ENCODE data around the gene SRI. TPM values are rescaled to one million over a fixed set of nuclear protein-coding genes. Genes with fewer than 3 reads are reported as not detected.

Gene SRI
- total and polyA plus RNA-seq, 2 donors (not counting 3 experiments of a cell fraction or from before 2014, with no cell fraction given): 121 to 204 TPM

- Histone ChIP-seq H3K4me3 (replicated peaks in 1 of 3; ENCODE audit: insufficient read depth in 1 of 3, low read depth in 1 of 3, low read length in 3 of 3) (no peak overlapping the region), H3K36me3 (ENCODE audit: control insufficient read depth in 2 of 2, extremely low read depth in 1 of 2, insufficient read depth in 2 of 2, low read length in 2 of 2) (no peaks in the 10 kb centered on the region), H3K9me1 (replicated peaks; ENCODE audit: control insufficient read depth, extremely low read depth, insufficient read depth, low read length) (no peaks in the 10 kb centered on the region), H3K9ac (replicated peaks; ENCODE audit: extremely low read depth, insufficient read depth, low read length) (no peak overlapping the region), H4K20me1 (replicated peaks; ENCODE audit: control insufficient read depth, extremely low read depth, insufficient read depth, low read length) (no peaks in the 10 kb centered on the region), H3K4me2 (ENCODE audit: insufficient read depth, low read length) (no peak overlapping the region), H3K9me3 (replicated peaks; ENCODE audit: control insufficient read depth, insufficient read depth, low read length) (no peaks in the 10 kb centered on the region), H3K27ac (ENCODE audit: insufficient read depth, low read depth, low read length) (no peak overlapping the region), H3K79me2 (ENCODE audit: control insufficient read depth, insufficient read depth, low read length) (no peaks in the 10 kb centered on the region), H3K4me1 (ENCODE audit: control insufficient read depth, extremely low read depth, insufficient read depth, low read length) (no peaks in the 10 kb centered on the region), H3K27me3 (ENCODE audit: control insufficient read depth in 2 of 2, insufficient read depth in 2 of 2, low read length in 2 of 2) (no peaks in the 10 kb centered on the region), H2AFZ (ENCODE audit: low read depth, low read length) (no peak overlapping the region)
- dilution Hi-C loops (cut with MboI; ENCODE audit: extremely low pct_ligation_motif_present, low sequenced_read_pairs): no loop called here
- no TSS peak for BruUV-seq (replicated peaks)
- FAIRE-seq (no peak), DNase-seq (ENCODE audit: low read depth, low spot score) (no peak)
- ChIA-PET CTCF (interaction anchor here (1.8 kb wide), 1 partner anchor 9 kb away, joined by 5 read pairs; no protein-coding TSS in a partner anchor), POLR2A (no interaction called here)
- TF ChIP-seq FOS (IDR thresholded peaks at IDR 0.05; ENCODE audit: borderline replicate concordance, insufficient read depth, low read length): no peak
- no peak for TF ChIP-seq CTCF (IDR thresholded peaks at IDR 0.05; ENCODE audit: extremely low read depth in 1 of 2, insufficient read depth in 1 of 2, low read depth in 1 of 2, low read length in 2 of 2)
- no peak for TF ChIP-seq JUN (IDR thresholded peaks at IDR 0.05; ENCODE audit: borderline replicate concordance, insufficient read depth, insufficient read length, low read depth)
- no peak for TF ChIP-seq POLR2A (IDR thresholded peaks at IDR 0.05; ENCODE audit: low read depth, low read length)
- no peak for TF ChIP-seq MAX (IDR thresholded peaks at IDR 0.05; ENCODE audit: insufficient read depth, insufficient read length)
- TF ChIP-seq MYC (IDR thresholded peaks at IDR 0.05; ENCODE audit: low read depth, low read length): no peak
- TF ChIP-seq GATA2 (IDR thresholded peaks at IDR 0.05; ENCODE audit: insufficient read depth, insufficient read length, low read depth, low read length): no peak
- no peak for TF ChIP-seq EZH2 (IDR thresholded peaks at IDR 0.05; ENCODE audit: borderline replicate concordance, low read depth, low read length, severe bottlenecking)
- no peak for TF ChIP-seq POLR2AphosphoS5 (IDR thresholded peaks at IDR 0.05; ENCODE audit: insufficient read depth, low read depth, low read length)
- intact Hi-C loops (cut with micrococcal nuclease): no loop called here
Observed at GRCh38 chr7:88233828-88234227, 14.0 kb upstream of the SRI start.

Measured in endothelial cell of umbilical vein (primary cell).